GM11168 (cell line): Measurements from ENCODE around the gene PIEZO2.
"Not testable (repeated sequence)": the region's sequence is repeated elsewhere in the genome, so short reads cannot be mapped to it uniquely, and the experiment has no call there.

ENCODE experiments used
- in situ Hi-C: fragments of 300-500 bp; cut with MboI; formaldehyde crosslinking; loops from one replicate; pipeline ENCODE4 v1.12.0; 2022; ENCODE audit warnings: low sequenced_read_pairs; ENCODE audit not compliant: unreplicated experiment

PIEZO2 gene

DNA sequence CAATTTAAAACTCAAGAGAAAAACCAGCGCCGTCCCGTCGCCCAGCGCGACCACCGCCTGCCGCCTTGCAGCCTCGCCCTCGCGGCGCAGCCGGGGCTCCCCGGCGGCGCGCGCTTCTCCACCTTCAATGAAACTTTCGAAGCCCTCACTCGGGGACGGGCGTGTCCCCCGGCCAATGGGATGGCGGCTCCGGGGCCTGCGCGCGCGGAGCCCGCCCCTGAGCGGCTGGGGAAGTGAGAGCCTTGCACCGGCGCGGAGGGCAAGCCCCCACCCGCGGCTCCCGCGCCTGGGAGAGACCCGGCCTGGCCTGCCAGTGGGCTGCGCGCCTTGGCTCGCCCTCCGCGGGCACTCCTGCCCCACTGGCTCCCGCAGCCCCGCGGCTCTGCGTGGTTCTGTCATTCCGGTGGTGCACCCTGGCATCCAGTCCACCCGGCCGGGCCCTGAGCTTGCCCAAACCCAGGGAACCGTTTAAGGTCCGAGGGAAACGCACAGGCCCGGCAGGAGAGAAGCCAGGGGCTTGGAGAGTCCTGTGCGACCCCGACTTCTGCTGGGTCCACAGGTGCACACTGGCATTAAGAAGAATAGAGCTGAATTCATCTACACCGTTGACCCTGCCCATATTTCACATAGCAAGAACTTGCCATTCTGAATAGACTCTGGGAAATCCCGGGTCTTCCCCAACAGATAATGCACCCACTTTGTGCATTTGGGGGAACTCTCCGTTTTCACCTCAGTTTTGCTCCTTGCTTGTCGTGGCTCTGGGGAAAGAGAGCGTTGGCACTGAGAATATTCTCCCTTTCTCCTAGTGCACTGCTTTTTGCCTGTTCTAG is at the start of gene PIEZO2:
TSS of gene PIEZO2 (minus strand) at position 129 of the 830 bp plus-strand sequence. CDS start 981 bp downstream, outside the sequence.
- in situ Hi-C loops, result loop anchor here (5.0 to 25.0 kb wide), 4 partner anchors 105 to 1187 kb away; no protein-coding TSS in a partner anchor

DNA sequence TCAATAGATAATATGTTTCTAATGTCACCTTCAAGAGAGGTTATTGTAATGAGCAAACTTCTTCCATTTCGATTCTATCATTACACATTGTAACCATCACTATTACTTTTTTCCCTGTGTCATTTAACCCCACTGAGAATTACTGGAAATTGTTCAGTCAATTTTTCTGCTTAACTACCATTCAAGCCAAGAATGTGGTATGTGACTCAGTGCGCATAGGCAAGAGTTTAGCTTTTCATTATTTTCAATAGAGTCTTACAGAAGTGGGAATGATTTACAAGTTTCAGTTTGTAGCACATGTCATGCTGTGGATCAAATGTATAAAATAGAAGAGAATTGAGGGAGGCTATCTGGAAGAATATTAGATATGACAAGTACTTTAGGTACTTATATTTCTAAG is 34.3 kb upstream of the PIEZO2 start:
- in situ Hi-C loops, result no loop called here

DNA sequence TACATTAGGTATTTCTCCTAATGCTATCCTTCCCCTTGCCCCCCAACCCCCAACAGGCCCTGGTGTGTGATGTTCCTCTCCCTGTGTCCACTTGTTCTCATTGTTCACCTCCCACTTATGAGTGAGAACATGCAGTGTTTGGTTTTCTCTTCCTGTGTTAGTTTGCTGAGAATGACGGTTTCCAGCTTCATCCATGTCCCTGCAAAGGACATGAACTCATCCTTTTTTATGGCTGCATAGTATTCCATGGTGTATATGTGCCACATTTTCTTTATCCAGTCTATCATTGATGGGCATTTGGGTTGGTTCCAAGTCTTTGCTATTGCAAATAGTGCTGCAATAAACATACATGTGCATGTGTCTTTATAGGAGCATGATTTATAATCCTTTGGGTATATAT is 32.3 kb upstream of the PIEZO2 start:
- in situ Hi-C loops, result not testable (repeated sequence)

DNA sequence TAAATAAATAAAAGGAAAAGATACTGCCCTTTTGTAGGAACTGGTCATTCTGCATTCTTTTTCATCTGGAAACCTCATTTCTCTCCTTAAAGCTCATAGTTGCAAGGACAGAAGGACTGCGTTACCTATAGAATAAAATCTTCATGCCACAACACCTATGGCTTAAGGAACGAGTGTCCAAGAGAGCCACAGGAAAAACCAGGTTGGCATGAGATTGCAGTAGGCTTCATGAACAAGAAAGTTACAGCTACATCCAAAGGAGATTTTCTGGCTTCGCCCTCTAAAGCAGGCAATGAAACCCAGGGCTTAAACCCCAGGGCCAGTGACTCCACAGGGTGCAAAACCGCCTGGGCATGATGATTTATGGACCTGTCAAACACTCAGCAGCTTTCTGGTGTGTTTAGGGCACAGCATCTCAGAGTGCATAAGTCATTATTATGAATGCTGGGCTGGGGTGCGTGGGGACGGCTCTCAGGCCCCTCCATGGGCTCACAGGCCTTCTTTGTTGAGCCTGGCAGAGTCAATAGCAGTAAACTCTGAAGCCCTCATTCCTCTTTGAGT is 30.7 kb upstream of the PIEZO2 start:
- in situ Hi-C loops, result no loop called here

DNA sequence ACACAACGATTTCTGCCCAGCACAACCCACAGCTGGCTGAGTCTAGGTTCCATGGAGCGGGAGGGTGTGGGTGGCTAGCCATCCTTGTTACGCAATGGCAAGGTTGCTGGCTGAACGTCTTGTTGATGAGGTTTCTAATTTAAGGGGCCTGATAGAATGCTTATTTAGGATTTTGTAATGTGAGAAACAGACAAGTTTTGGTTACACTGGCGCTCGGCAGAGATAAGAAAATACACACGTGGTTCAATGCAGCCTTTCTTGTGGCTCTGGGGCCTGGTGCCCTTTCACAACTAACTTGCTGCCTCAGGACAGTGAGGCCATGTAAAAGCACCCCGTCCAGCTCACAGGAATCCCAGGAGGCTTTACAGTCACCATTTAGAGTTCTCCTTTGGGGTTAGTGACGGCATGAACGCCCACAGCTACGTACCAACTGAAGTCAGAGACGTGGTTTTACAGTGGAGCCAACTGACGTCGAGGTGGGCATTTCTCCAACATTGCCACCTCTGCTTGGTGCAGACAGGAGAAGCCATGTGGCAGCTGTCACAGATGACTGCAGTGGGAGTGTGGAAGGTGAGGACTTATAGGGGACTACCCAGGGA is 29.7 kb upstream of the PIEZO2 start:
- in situ Hi-C loops, result no loop called here

DNA sequence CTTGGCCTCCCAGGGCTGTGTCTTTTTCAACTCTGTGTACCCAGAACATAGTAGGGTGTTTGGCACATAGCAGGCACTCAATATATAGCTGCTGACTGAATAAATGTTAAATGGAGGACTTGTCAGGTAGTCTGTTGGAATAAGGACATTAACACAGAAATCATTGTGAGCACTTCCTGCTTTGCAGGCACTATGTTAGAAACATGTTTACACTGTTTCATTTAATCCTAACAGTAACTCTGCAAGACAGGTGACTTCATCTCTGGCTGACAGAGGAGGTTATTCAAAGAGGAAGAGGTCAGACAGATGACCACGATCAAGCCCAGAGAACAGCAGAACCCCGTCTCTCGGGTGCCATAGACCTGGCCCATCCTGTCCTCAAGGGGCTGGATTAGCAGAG is 28.0 kb upstream of the PIEZO2 start:
- in situ Hi-C loops, result no loop called here

DNA sequence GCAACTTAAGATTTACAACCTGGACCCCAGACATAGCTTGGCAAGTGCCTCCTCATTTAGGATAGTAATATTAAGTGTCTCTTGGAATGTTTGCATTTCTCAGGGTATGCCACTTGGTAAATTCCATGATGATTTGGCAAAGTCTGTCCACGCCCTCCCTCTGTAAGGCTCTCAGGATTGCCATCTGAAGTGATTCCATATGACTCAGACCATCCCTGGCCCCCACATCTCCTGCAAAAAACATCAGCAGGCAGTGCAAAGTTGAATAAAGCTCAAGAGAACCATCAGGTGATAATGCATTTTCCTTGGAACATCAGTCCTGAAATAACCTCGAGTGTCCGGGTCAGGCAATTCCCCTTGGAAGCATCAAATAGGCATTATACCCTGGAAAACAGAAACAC is 27.1 kb upstream of the PIEZO2 start:
- in situ Hi-C loops, result no loop called here

DNA sequence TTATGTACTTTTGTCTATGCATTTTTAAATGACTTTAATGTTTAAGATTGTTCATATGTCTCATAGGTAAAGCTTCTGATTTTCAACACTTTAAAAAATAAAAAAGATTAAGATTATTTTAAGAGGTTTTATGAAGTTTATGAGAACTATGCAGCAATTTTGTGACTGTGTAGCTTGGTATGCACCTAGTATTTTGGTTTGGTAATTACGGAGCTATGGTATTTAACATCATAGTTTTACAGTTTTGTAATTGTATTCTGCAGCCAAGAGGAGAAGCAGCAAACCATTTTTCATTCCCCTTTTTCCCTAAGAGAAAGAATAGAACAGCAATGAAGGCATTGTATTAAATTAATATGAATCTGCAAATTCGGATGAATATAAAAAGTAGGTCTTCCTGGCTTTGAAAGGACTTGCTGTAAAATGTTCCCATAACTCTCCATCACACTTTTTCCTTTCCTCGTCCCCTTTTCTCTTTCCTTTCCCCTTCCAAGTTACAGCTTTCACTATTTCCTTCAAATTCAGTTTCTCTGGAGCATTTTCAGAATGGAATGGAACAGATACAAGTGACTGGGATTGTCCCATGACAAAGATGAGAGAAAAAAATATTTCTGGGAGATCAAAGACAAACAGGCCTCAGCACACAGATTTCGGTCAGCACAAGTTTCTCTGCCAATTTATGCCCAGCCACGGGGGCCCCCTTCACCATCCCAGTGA is 26.1 kb upstream of the PIEZO2 start:
- in situ Hi-C loops, result no loop called here

DNA sequence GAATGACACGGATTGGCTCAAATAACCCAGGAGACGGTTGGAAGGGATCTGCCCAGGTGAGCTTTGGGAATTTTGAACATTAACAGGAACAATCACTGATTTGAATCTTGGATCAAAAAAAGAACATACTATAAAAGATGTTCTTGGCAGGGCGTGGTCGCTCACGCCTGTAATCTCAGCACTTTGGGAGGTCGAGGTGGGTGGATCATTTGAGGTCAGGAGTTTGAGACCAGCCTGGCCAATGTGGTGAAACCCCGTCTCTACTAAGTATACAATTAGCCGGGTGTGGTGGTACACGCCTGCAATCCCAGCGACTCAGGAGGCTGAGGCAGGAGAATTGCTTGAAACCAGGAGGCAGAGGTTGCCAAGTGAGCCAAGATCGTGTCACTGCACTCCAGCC is 24.8 kb upstream of the PIEZO2 start:
- in situ Hi-C loops, result loop anchor here (25.0 kb wide), 1 partner anchor 1212 kb away; no protein-coding TSS in a partner anchor

DNA sequence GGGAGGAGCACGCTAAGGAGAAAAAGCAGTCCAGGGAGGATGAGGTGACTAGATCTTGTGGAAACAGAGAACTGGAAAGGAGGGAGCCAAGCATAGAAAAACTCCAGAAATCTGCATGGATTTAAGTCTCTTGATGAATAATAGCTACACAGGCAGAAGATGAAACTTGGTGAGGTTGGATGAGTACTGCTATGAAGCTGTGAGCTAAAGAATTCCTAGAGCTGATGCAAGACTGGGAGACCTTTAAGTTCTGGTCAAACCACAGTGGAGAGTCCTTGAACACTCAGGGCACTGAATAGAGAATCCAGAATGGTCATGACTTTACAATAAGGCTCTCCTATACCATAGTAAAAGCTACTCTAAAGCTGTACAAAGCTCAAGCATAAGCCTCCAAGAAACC is 18.4 kb upstream of the PIEZO2 start:
- in situ Hi-C loops, result loop anchor here (25.0 kb wide), 1 partner anchor 1205 kb away; no protein-coding TSS in a partner anchor

DNA sequence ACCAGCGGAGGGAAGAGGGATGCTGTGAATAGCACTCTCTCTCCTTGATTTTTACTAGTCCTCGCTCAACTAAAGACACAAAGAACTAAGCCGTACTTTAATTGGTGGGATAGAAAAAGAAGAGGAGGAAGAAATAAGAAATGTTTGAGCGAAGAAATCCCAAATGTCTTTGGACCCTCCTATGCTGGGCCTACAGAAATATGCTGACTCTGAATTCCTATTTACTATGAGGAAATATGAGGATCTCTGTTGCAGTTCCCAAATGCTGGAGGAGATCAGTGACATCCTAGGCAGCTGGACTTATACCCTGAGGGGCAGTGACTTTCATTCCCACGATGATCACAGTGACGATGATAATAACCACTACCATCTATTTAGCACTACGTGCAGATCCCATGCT is 16.6 kb upstream of the PIEZO2 start:
- in situ Hi-C loops, result loop anchor here (25.0 kb wide), 1 partner anchor 1204 kb away; no protein-coding TSS in a partner anchor

DNA sequence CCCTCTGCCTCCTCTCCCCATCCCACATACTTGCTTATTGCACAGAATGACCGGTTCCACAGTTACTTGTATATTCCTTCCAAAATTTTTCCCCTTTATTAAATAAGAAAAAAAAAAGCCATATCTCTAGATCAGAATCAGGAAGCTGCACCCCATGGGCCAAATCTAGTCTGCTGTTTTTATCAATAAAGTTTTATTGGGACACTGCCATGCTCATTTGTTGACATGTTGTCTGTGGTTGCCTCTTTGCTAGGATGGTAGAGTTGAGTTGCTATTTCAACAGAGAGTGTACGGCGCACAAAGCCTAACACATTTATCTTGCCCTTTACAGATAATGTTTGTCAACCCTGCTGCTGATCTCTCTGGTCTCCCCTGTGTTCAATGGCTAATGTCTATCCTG is 15.8 kb upstream of the PIEZO2 start:
- in situ Hi-C loops, result loop anchor here (25.0 kb wide), 1 partner anchor 1203 kb away; no protein-coding TSS in a partner anchor

DNA sequence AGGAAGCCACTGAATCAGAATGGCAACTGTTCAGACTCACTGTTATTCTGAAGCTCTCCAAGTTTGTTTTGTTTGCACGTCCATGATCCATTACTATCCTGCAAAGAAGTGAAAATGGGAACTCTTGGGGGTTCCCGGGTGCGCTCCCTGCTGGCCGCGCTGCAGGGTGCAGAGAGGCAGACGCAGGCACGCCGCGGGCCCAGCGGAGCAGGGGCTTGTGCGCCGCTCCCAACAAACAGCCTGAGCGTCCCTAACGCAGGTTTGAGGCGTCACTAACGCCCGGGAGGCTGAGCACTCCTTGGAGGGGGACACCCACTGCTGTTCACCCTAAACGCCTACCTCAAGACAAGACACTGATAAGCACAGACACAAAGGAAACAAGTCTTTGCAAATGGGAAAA is 14.3 kb upstream of the PIEZO2 start:
- in situ Hi-C loops, result loop anchor here (25.0 kb wide), 1 partner anchor 1201 kb away; no protein-coding TSS in a partner anchor

DNA sequence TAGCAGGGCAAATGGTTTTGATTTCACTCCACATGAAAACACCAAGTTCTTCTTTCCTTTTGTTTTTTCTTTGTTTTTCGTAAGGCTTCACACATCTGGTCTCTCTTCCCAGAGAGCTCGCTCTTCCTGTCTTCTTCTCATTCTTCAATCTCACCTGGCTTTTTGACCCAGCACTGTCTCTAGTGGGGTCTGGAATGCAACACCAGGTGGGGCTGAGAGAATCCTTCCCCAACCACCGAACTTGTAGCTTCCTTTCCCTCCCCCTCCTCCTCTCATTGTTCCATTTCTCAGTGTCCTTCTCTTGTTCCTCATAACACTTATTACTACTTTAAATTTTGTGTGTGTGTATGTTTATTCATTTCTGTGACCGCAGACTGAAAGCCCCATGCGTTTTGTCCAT is 13.5 kb upstream of the PIEZO2 start:
- in situ Hi-C loops, result loop anchor here (25.0 kb wide), 1 partner anchor 1201 kb away; no protein-coding TSS in a partner anchor

DNA sequence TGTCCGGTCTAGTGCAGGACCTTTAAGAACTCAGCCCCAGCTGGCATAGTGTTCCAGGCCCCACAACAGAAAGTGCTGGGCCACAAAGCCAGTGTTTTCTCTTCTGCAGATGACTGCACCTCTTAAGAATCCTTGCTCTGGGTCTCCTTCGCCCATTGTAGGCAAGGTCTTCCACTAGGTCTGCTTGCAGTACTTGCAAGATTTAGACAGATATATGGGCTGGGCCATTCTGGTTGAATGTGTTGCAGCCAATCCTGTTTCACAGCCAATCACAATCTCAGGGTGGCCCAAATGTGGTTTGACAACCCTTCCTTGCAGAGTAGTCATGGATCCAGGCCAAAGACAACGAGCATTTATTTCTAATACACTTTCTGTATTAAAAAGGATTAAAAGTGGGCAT is 13.1 kb upstream of the PIEZO2 start:
- in situ Hi-C loops, result loop anchor here (25.0 kb wide), 1 partner anchor 1200 kb away; no protein-coding TSS in a partner anchor

DNA sequence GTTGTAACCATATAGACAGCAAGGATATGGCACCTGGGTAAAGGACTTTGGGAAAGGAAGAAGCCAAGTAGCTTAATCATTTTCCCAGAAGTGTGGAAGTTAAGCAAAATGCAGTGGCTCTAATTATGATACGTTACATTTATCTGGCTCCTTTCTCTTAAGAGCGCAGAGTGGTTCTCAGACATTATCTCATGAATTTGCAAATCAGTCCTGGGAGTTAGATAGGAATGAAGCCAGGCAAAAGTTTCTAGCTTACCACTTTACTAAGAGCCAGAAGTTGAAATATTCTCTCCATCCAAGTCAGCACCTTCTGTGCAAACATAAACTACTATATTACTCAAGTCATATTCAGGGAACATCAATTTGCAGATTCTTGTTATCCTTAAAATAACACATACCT is 10.9 kb upstream of the PIEZO2 start:
- in situ Hi-C loops, result loop anchor here (25.0 kb wide), 1 partner anchor 1198 kb away; no protein-coding TSS in a partner anchor

DNA sequence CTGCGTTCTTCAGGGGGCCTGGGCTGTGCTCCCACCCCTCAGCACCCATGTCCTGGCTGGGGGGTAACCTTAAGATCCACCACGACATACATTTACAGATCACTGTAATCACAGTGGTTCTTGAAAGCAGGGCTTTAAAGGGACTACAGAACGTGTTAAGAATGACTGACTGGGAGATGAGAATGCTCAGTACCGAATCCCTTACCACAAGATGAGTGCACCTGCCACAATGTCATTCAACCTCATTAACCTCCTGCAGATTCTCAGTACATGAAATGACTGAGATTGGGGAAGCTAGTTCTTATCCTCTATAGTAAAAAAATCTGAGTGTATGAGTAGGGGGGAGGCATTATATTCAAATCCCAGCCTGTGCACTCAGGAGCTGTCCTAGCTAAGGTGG is 10.5 kb upstream of the PIEZO2 start:
- in situ Hi-C loops, result loop anchor here (10.0 to 25.0 kb wide), 2 partner anchors 595 to 1198 kb away; no protein-coding TSS in a partner anchor

DNA sequence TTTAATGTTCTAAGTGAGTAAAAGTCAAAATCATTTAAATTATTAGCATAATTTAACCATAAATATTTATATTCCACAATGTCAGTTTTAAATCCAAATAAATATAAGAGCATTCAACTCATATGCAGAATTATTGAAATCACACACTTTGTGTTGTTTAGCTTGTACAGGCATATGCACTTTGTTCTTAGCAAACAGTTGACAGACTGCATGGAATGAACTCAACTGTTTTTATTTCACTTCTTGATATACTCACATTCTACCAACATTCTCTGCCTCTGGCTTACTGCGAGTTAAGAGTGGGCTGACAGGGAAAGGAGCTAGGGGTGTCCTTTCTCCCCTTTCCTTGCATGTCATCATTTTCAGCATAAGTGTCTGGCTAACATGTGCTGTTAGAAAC is 7.6 kb upstream of the PIEZO2 start:
- in situ Hi-C loops, result loop anchor here (10.0 to 25.0 kb wide), 2 partner anchors 592 to 1195 kb away; no protein-coding TSS in a partner anchor

DNA sequence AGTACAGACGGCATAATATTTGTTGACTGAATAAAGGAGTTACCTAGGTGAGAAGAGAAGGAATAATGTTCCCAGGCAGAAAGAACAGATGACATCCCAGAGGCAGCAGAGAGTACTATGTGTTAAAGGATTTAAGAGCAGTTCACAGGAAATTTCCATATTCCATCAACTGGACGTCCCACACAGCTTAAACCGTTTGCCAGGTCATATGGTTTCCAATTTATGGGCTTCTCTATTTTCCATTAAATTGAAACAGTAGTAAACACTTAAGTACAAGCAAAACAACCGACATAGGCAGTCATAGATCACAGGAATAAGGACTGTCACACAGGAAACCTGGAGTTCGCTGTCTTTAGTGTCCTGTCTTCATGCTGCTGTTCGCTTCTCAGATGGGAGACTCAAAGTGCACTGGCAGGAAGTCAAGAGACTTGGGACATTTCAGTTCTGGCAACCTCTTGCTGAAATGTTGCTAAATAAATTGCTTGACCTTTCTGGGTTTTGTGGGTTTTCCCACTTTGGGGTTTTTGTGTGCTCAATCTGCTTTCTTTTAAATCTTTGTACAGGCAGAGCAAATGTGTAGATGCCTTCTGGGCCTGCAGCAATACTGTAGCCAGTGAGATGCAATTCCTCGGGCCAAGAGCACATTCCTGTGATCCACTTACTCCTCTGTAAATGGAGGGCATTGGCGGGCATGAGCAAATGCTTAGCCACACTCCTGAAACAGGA is 5.8 kb upstream of the PIEZO2 start:
- in situ Hi-C loops, result loop anchor here (10.0 to 25.0 kb wide), 2 partner anchors 590 to 1193 kb away; no protein-coding TSS in a partner anchor
